GM18951 (cell line): ENCODE results near the gene TTI1.
"Not testable (repeated sequence)": the region's sequence is repeated elsewhere in the genome, so short reads cannot be mapped to it uniquely, and the experiment has no call there.

Source experiments
- POLR2A ChIP-seq: IDR thresholded peaks from 4 replicates; pipeline ENCODE4 v1.6.1; 2011; ENCODE audit warnings: mild to moderate bottlenecking; ENCODE audit not compliant: insufficient read length, insufficient read depth; ENCODE audit errors: extremely low read depth
- in situ Hi-C: fragments of 300-500 bp; cut with MboI; formaldehyde crosslinking; loops from one replicate; pipeline ENCODE4 v1.12.0; 2022; ENCODE audit warnings: low sequenced_read_pairs, mixed read lengths, inconsistent platforms; ENCODE audit not compliant: unreplicated experiment

TTI1 gene

DNA sequence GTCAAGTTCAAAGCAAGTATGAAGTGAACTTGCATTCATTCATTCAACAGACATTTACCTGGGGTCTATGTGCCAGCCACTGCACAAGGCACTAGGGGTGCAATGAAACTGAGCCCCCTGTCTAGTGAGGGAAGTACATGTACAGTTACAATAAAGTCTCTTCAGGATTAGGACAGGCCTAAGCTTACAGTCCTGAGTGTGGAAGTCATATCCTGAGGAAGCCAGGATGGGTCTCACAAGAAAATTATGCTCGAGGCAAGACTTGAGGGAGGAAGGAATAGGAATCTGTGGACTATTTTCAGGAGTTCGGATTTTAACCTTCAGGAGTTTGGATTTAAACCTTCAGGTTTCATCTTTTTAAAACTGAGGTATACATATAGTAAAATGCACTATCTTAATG, 19.4 kb downstream of the TTI1 start:
- TF ChIP-seq POLR2A = no peak
- in situ Hi-C loops = no loop called here

- TF ChIP-seq POLR2A = no peak
- in situ Hi-C loops = no loop called here
Measured at GRCh38 chr20:38012332-38012731, 20.9 kb downstream of the TTI1 start.

- in situ Hi-C loops = no loop called here
- no peak for TF ChIP-seq POLR2A
Measured at GRCh38 chr20:38011696-38012095, 21.6 kb downstream of the TTI1 start.

DNA sequence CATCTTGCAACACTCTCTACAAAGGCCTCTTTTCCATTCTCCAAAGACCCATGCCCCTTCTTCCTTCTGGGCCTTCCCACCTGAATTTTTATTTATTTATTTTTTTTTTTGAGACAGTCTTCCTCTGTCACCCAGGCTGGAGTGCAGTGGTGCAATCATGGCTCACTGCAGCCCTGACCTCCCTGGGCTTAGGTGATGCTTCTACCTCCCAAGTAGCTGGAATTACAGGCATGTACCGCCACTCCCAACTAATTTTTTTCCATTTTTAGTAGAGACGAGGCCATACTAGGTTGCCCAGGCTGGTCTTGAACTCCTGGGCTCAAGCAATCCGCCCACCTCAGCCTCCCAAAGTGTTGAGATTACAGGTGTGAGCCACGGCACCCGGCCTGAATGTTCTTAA, 23.8 kb downstream of the TTI1 start:
- in situ Hi-C loops = not testable (repeated sequence)

DNA sequence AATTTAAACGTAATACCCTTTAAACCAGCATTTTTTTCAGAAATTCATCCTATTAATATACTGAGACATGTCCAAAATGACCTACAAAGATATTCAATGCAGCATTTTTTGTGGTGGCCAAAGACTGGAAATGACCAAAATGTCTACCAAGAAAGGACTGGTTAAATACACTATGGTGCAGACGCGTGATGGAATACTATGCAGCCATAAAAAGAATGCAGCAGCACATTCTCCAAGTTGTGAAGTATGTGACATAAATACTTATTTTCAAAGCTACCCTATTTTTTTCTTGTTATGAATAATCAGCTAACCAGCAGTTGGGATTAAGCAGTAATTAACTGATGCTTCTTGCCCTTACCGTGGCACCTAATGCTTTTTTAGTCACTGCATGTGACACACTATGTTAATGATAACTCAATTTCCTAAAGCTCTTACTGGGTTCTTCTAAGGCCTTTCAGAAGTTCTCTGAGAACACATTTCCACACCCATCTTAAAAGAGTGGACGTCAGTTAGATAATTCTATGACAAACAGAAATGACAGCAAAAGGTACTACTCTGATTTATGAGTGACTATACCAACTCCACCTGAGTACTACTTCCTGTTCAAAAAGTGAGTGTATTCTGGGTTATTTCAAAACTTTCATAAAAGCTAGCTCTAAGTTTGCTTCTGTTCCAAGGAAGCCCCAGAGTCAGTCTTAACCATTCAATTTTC, 24.9 kb downstream of the TTI1 start:
- no peak for TF ChIP-seq POLR2A

GRCh38 chr20:38007526-38007925, 25.7 kb downstream of the TTI1 start:
- TF ChIP-seq POLR2A = no peak
- in situ Hi-C loops = no loop called here

More for the DNA sequence above, 24.9 kb downstream of the TTI1 start:
- in situ Hi-C loops = no loop called here

- no peak for TF ChIP-seq POLR2A
- in situ Hi-C loops = no loop called here
Measured at GRCh38 chr20:38005903-38006302, 27.4 kb downstream of the TTI1 start.

GRCh38 chr20:38004416-38004815, 28.8 kb downstream of the TTI1 start:
- in situ Hi-C loops = no loop called here
- TF ChIP-seq POLR2A = no peak

DNA sequence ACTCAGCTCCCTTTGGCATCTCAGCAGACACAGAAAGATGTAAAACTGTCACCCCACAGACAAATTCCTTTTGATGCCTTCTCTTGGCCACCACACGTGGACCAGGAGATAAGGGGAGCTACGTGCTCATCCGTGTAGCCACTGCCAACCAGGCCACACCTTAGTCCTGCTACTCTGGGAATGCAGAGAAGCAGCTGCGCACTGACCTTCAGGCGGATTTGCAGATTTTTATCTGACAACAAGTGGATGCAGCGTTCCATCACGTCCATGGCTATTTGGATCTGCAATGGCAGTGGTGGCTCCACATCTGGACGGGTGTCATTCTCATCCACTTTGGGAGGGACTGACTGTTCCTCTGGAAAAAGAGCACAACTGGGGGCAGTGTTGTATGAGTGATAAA, 30.8 kb downstream of the TTI1 start:
- in situ Hi-C loops = no loop called here
- TF ChIP-seq POLR2A = no peak

- in situ Hi-C loops = no loop called here
- no peak for TF ChIP-seq POLR2A
Measured at GRCh38 chr20:38001981-38002380, 31.3 kb downstream of the TTI1 start.

DNA sequence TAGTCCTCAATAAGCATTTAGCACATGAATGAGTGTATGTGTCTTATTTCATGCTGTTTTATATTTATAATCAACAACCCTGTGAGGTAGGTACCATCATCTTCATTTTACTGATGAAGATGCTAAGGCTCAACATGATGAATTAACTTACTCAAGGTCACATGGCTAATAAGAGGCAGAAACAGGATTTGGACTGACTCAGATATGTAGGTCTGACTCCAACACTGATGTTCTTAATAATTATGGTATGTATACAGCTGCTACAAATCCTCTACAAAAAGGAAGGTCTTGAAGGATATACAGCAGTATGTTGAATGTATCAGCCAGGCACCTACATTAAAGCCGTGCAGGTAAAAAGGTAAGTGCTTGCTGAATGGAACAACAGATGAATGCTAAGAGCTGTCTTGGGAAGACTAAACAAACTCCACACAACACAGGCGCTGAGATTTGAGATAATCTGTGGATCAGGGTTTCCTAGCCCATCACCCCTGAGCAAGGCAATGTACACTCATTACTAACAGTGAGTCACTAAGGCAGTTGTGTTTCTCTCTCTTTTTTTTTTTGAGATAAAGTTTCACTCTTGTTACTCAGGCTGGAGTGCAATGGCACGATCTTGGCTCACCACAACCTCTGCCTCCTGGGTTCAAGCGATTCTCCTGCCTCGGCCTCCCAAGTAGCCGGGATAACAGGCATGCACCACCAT, 31.9 kb downstream of the TTI1 start:
- in situ Hi-C loops = no loop called here
- TF ChIP-seq POLR2A = no peak

DNA sequence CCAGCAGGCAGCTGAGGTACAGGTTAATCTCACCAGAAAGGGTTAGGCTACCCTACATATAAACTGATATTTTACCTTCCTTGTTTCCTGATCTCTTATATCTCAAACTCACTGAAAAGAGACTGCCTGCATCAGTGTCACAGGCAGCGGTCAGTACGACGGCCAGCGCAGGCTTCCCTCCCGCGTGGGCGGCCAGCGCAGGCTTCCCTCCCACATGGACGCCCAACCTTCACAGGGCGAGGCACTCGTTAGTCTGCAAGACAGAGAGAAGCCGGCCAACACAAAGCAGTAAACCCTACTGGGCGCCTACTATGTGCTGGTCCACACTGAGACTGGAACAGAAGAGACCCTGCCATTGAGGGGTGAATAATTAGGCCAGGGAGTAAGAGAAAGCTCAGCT, 33.0 kb downstream of the TTI1 start:
- no peak for TF ChIP-seq POLR2A

DNA sequence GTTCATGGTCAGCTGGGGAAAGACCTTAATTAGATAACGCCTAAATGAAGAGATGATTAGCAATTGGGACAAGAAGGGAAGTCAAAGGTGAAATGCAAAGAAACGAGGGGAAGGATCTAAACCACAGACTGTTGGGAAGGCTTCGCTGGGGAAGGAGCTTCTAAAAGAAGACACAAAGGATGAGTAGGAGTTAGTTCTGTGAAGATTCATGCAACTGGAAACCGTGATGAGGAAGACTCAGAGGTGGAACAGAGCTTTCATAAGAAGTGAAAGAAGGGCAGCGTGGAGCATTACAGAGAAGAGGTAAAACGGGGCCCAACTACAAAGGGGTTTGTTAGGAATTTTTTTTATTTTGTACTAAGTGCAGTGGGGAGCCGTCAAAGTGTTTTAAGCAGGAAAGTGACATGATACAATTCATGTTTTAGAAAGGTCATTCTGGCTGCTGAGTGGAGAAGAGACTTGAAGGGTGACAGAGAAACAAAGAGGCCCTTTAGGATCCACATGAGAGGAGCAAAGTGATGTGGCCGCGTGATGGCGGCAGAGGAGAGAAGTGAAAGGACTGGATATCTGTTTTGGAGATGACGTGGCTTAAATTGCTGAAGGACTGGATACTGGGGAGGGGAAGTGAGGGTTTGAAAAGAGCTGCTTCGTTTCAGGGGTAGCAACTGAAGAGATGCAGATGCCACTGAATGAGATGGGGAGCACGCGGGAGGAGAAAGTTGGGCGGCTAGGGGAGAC, 33.6 kb downstream of the TTI1 start:
- TF ChIP-seq POLR2A = no peak
- in situ Hi-C loops = no loop called here

More for the DNA sequence above, 33.0 kb downstream of the TTI1 start:
- in situ Hi-C loops = no loop called here

- in situ Hi-C loops = no loop called here
- no peak for TF ChIP-seq POLR2A
Measured at GRCh38 chr20:37997516-37997915, 35.7 kb downstream of the TTI1 start.
